GM21528 (cell line): Measurements from ENCODE around the gene REPIN1.

Experiments
- ATAC-seq: cut with Tn5 transposase; IDR thresholded peaks from one replicate; pipeline ENCODE4 v1.9.1; 2021; ENCODE audit warnings: mild to moderate bottlenecking, moderate library complexity; ENCODE audit not compliant: unreplicated experiment, low FRiP score

The REPIN1 gene

DNA sequence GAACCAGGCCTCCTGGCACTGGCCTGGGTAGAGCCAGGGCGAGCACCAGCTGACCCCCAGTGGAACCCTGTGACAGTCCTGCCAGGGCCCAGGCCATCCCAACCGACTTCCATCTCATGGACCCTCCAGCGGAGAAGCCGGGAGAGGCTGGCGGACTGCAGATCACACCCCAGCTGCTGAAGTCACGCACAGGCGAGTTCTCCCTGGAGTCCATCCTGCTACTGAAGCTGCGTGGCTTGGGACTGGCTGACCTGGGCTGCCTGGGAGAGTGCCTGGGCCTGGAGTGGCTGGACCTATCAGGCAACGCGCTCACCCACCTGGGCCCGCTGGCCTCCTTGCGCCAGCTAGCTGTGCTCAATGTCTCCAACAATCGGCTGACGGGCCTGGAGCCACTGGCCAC lies 31.9 kb upstream of the REPIN1 start:
- no peak for ATAC-seq

GRCh38 chr7:150337179-150337578 lies 31.4 kb upstream of the REPIN1 start:
- no peak for ATAC-seq

DNA sequence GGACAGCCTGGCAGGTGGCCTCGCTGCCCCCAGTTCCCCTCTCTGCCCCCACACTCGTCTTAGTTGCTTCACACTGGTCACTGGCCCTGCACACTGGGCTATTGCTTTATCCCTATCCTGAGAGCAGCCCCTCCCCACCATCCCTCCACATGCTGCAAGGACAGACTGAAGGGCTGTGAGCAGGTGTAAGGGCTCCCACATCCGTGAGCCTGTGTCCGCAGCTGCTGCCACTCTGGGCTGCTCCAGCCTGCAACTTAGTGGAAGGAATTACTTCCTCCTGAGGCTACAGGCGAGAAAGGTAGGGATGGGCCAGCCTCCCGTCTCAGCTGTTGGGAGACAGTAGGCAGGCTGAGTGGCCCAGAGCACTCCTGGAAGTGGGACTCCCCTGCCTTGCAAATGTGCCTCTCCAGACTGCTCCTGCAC lies 31.0 kb upstream of the REPIN1 start:
- ATAC-seq = no peak

- ATAC-seq = no peak
These were observed 30.3 kb upstream of the REPIN1 start for GRCh38 chr7:150338166-150338829.

DNA sequence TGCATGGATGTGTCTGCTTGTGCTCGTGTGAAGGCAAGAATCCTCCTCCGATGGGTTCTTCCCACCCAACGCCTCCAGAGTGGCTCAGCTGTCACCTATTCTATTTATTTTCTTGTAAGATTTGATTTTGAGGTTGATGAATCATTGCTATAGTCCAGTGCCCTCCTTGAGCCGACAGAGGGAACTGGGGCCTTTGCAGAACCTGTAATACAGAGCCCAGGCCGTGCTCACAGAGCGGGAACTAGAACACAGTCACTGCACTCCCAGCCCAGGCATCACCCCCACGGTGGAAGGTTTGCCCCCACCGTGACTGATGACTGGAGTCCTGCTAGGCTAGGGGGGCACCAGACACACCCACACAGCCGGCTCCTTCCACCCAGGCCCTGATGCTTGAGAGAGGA lies 29.2 kb upstream of the REPIN1 start:
- ATAC-seq = no peak

- ATAC-seq = no peak
These were observed 28.4 kb upstream of the REPIN1 start for GRCh38 chr7:150340024-150340749.

DNA sequence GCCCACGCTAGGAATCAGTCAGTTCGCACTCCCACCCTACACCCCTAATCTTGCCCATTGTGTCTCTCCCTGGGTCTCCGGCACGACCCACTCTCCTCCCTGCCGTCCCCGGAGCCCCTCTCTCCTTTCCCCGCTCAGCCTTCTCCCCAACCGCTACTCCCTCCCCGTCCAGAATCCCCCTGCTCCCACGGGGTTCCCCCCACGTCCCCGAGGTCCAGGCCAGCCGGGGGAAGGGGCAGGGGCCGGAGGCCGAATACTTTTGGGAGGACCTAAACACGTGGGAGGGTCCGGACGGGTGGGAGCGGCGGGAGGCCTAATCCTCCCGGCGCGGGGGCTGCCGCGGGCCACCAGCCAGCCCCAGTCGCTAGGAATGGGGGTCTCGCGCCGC lies 27.8 kb upstream of the REPIN1 start:
- no peak for ATAC-seq

GRCh38 chr7:150341263-150342120 lies 27.1 kb upstream of the REPIN1 start, which contains the start of gene RARRES2:
RARRES2 (minus strand) TSS chr7:150341629; CDS start chr7:150340609, 1,020 bp downstream.
- no peak for ATAC-seq

DNA sequence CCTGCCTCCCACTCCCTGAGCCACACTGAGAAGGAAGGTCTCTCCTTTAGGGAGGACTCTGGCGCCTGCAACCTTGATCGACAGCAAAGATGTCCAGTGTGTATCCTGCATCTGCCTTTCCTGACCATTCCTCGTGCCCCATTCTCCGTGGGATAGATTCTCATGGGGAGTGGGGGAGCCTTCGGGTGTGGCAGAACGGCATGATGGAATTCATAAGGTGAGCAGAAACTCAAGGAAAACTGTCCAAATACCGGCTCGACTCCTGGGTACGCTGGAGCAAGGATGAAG lies 26.6 kb upstream of the REPIN1 start:
- ATAC-seq = no peak

DNA sequence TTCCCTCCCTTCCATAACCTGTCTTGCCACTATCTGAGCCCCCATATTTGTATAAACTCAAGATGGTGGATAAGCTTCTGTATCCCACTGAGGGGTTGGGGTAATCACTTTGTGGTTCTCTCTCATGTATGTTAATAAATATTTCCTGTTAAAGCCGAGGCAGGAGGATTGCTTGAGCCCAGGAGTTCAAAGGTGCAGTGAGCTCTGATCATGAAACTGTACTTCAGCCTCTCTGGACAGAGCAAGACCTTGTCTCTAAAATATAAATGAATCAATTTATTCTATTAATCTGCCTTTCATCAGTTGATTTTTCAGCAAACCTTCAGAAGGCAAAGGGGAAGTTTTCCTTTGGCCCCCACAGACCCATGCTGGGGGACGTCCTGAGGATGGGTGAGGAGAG lies 25.4 kb upstream of the REPIN1 start:
- no peak for ATAC-seq

DNA sequence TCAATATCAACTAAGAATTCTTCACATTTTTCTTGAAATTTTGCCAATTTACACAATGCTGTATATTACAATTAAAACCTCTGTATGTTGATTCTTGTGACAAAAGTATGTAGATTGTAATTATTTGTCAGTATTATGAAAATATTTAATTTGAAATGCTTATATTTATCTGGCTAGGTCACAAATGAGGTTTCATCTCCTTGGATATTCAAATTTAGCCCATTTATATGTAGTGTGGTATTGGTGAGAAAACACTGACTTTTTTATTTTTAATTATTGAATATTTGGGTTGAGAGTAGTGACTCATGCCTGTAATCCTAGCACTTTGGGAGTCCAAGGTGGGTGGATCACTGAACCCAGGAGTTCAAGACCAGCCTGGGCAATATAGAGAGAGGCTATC lies 24.3 kb upstream of the REPIN1 start:
- ATAC-seq = no peak

- no peak for ATAC-seq
These were observed 23.6 kb upstream of the REPIN1 start for GRCh38 chr7:150345012-150345411.

DNA sequence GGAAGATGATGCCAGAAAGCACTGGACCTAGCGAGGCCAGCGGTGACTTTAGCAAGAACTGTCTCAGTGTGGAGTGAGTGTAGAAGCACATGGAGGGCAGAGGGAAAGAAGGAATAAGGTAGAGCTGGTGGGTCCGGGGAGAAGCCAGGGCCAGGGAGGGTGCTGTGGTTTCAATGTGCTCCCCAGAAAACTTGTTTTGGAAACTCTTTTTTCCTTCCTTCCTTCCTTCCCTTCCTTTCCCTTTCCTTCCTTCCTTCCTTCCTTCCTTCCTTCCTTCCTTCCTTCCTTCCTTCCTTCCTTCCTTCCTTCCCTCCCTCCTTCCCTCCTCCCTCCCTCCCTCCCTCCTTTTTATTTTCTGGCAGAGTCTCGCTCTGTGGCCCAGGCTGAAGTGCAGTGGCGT lies 21.7 kb upstream of the REPIN1 start:
- no peak for ATAC-seq

- ATAC-seq = no peak
These were observed 16.9 kb upstream of the REPIN1 start for GRCh38 chr7:150351587-150352194.

- ATAC-seq = no peak
These were observed 13.0 kb upstream of the REPIN1 start for GRCh38 chr7:150355666-150356059.

GRCh38 chr7:150356265-150356897 lies 12.2 kb upstream of the REPIN1 start:
- ATAC-seq = no peak

GRCh38 chr7:150357270-150357669 lies 11.4 kb upstream of the REPIN1 start:
- ATAC-seq = no peak

GRCh38 chr7:150357771-150358427 lies 10.7 kb upstream of the REPIN1 start:
- no peak for ATAC-seq

- ATAC-seq = no peak
These were observed 10.2 kb upstream of the REPIN1 start for GRCh38 chr7:150358433-150358832.

GRCh38 chr7:150358988-150359621 lies 9.5 kb upstream of the REPIN1 start:
- ATAC-seq = no peak
